Prostate gland (tissue), 2 donors: ENCODE data around the gene ITGB1. TPM values are rescaled to one million over a fixed set of nuclear protein-coding genes. Genes with fewer than 3 reads are reported as not detected.
"Not testable (repeated sequence)": the region's sequence is repeated elsewhere in the genome, so short reads cannot be mapped to it uniquely, and the experiment has no call there.

Source experiments
- DNase-seq: peaks from one replicate; pipeline ENCODE4 v3.0.0-alpha.2; 2019; ENCODE audit warnings: low spot score
- H3K27ac ChIP-seq, 2 donors: fragments of 200-600 bp; sonication (generic); 2 replicates each; pipeline ENCODE4 v1.5.1; 2017 to 2019
- H3K27me3 ChIP-seq: fragments of 200-600 bp; sonication (generic); replicated peaks from 2 replicates; pipeline ENCODE4 v1.5.1; 2019; ENCODE audit not compliant: insufficient read depth
- H3K36me3 ChIP-seq, 2 donors: fragments of 200-600 bp; sonication (generic); 1 replicate in 1 of 2; 2 replicates in 1 of 2; pipeline versions ENCODE4 v1.5.1 to v1.8.1; 2017 to 2019
- H3K4me1 ChIP-seq: fragments of 200-600 bp; sonication (generic); replicated peaks from 2 replicates; pipeline ENCODE4 v1.5.1; 2019
- H3K4me3 ChIP-seq, 2 donors: fragments of 200-600 bp; sonication (generic); 2 replicates each; pipeline ENCODE4 v1.5.1; 2017 to 2019
- H3K9me3 ChIP-seq: fragments of 200-600 bp; sonication (generic); 2 replicates; pipeline ENCODE4 v1.5.1; 2017
- CTCF ChIP-seq, 4 experiments: fragments of 200-600 bp in 2 of 4; fragments of 450-650 bp in 2 of 4; sonication (generic) in 2 of 4; IDR thresholded peaks; 1 replicate in 3 of 4; 2 replicates in 1 of 4; pipeline ENCODE4 v1.5.1; 2016 to 2019; ENCODE audit warnings: antibody characterized with exemption in 4 of 4, mild to moderate bottlenecking in 2 of 4, moderate library complexity in 2 of 4
- POLR2A ChIP-seq: fragments of 450-650 bp; IDR thresholded peaks from one replicate; pipeline ENCODE4 v1.6.1; 2016; ENCODE audit warnings: antibody characterized with exemption, mild to moderate bottlenecking
- POLR2AphosphoS5 ChIP-seq: sonication (generic); formaldehyde crosslinking; IDR thresholded peaks from one replicate; pipeline ENCODE4 v1.6.1; 2017; ENCODE audit warnings: antibody characterized with exemption
- WGBS: methylation state at CpG from one replicate; pipeline ENCODE4 v1.1.5; 2018; 5-methylcytosine and 5-hydroxymethylcytosine counted together
- intact Hi-C: fragments of 100-400 bp; cut with DNase I; formaldehyde crosslinking; loops from one replicate; pipeline ENCODE4 v1.14.2; 2022
- total RNA-seq, 2 donors: library from RNA; depleted of rRNA; stranded (reverse); fragments of >200 nt; gene quantifications; one replicate each; pipeline ENCODE4 v1.1.0, GENCODE V29; 2016

The ITGB1 gene
- total RNA-seq, 2 donors from 2014 or later, result 246 to 293 TPM

- WGBS, result 81% methylated on average over 11 of the region's 11 CpGs
- no peak for DNase-seq
- no peak for TF ChIP-seq POLR2AphosphoS5
- no peak for TF ChIP-seq CTCF (IDR thresholded peaks at IDR 0.05)
- no peak for TF ChIP-seq POLR2A
- Histone ChIP-seq H3K27me3 (no peaks in the 10 kb centered on the region), H3K4me1 (no peaks in the 10 kb centered on the region), H3K27ac (no peak overlapping the region), H3K4me3 (no peak overlapping the region), H3K9me3 (no peaks in the 10 kb centered on the region), H3K36me3 (no peaks in the 10 kb centered on the region)
- intact Hi-C loops, result no loop called here
Observed at GRCh38 chr10:32911285-32912016, 46.6 kb downstream of the ITGB1 start.

- H3K36me3 ChIP-seq, intact Hi-C loops: not testable (repeated sequence)
- 75% methylated on average over 7 of the region's 7 CpGs for WGBS
Observed at GRCh38 chr10:32909970-32910369, 48.1 kb downstream of the ITGB1 start.

GRCh38 chr10:32909456-32909855, 48.6 kb downstream of the ITGB1 start:
- intact Hi-C loops, result no loop called here
- no peak for DNase-seq
- no peak for TF ChIP-seq POLR2A
- TF ChIP-seq POLR2AphosphoS5, result no peak
- TF ChIP-seq CTCF (IDR thresholded peaks at IDR 0.05), result no peak
- H3K4me3 ChIP-seq, result no peak overlapping the region
- H3K36me3 ChIP-seq, result no peaks in the 10 kb centered on the region
- no peaks in the 10 kb centered on the region for H3K27me3 ChIP-seq
- WGBS, result 98% methylated on average over 1 of the region's 1 CpG
- no peak overlapping the region for H3K27ac ChIP-seq
- no peaks in the 10 kb centered on the region for H3K9me3 ChIP-seq
- no peaks in the 10 kb centered on the region for H3K4me1 ChIP-seq

More at GRCh38 chr10:32909970-32910369, 48.1 kb downstream of the ITGB1 start:
- not testable (repeated sequence) for H3K27ac ChIP-seq, H3K9me3 ChIP-seq, H3K4me1 ChIP-seq, H3K27me3 ChIP-seq, H3K4me3 ChIP-seq, DNase-seq

GRCh38 chr10:32906595-32906994, 51.4 kb downstream of the ITGB1 start:
- H3K27me3 ChIP-seq, result no peaks in the 10 kb centered on the region
- no peaks in the 10 kb centered on the region for H3K4me1 ChIP-seq
- intact Hi-C loops, result no loop called here
- no peak overlapping the region for H3K4me3 ChIP-seq
- 79% methylated on average over 4 of the region's 4 CpGs for WGBS
- TF ChIP-seq CTCF (IDR thresholded peaks at IDR 0.05), result no peak
- TF ChIP-seq POLR2A, result no peak
- TF ChIP-seq POLR2AphosphoS5, result no peak
- no peaks in the 10 kb centered on the region for H3K36me3 ChIP-seq
- H3K27ac ChIP-seq, result no peak overlapping the region
- no peak for DNase-seq
- H3K9me3 ChIP-seq, result no peaks in the 10 kb centered on the region

- no peaks in the 10 kb centered on the region for H3K9me3 ChIP-seq
- DNase-seq, result no peak
- WGBS, result 86% methylated on average over 3 of the region's 3 CpGs
- no peaks in the 10 kb centered on the region for H3K4me1 ChIP-seq
- intact Hi-C loops, result no loop called here
- H3K36me3 ChIP-seq, result no peaks in the 10 kb centered on the region
- no peak overlapping the region for H3K27ac ChIP-seq
- no peak overlapping the region for H3K4me3 ChIP-seq
- TF ChIP-seq POLR2AphosphoS5, result no peak
- no peak for TF ChIP-seq CTCF (IDR thresholded peaks at IDR 0.05)
- no peak for TF ChIP-seq POLR2A
- H3K27me3 ChIP-seq, result no peaks in the 10 kb centered on the region
Observed at GRCh38 chr10:32905466-32905865, 52.6 kb downstream of the ITGB1 start.
